Endothelial cell of umbilical vein (primary cell): Measurements from ENCODE around the gene DGKI. TPM values are rescaled to one million over a fixed set of nuclear protein-coding genes. Genes with fewer than 3 reads are reported as not detected.
A peak's percentile ranks its signal among the peaks of the same experiment; 100 is the strongest.

ENCODE experiments used
- BruUV-seq: library from RNA; stranded (reverse); fragments of 400-500 nt; replicated peaks from 2 replicates; lab custom pipeline; 2021; lab: Mats Ljungman, UMichigan
- CTCF ChIA-PET: fragments of 300-600, 350-600 bp; sonication (Branson Sonifier 250); formaldehyde crosslinking; loops from one replicate; lab custom pipeline; 2021; ENCODE audit warnings: antibody characterized with exemption, inconsistent platforms; lab: Charles Lee
- POLR2A ChIA-PET: fragments of 300-600, 350-600 bp; sonication (Branson Sonifier 250); formaldehyde crosslinking; loops from one replicate; lab custom pipeline; 2021; ENCODE audit warnings: antibody characterized with exemption, inconsistent platforms; lab: Charles Lee
- DNase-seq: peaks from one replicate; pipeline ENCODE4 v3.0.0-alpha.2; 2011; ENCODE audit warnings: low read depth, low spot score
- FAIRE-seq: peaks from 2 replicates; lab custom pipeline; 2011; peaks lifted over from hg19 to GRCh38; lab: Jason Lieb, UNC
- H2AFZ ChIP-seq: 2 replicates; pipeline ENCODE4 v1.6.0; 2012; ENCODE audit warnings: low read depth, low read length, control low read depth, inconsistent platforms
- H3K27ac ChIP-seq: 2 replicates; pipeline ENCODE4 v1.5.1; 2011; ENCODE audit warnings: low read depth, mild to moderate bottlenecking, control low read depth, low read length, moderate library complexity; ENCODE audit not compliant: insufficient read depth
- H3K27me3 ChIP-seq, 2 experiments: 2 replicates each; pipeline versions ENCODE4 v1.6.0 to v1.6.1; 2011; ENCODE audit warnings: low read length in 2 of 2, mixed read lengths in 1 of 2; ENCODE audit not compliant: control insufficient read depth in 2 of 2, insufficient read depth in 2 of 2
- H3K36me3 ChIP-seq, 2 experiments: 2 replicates in 1 of 2; 3 replicates in 1 of 2; pipeline ENCODE4 v1.5.1; 2011; ENCODE audit warnings: low read length in 2 of 2, mild to moderate bottlenecking in 1 of 2, moderate library complexity in 1 of 2; ENCODE audit not compliant: control insufficient read depth in 2 of 2, insufficient read depth in 2 of 2; ENCODE audit errors: extremely low read depth in 1 of 2
- H3K4me1 ChIP-seq: 3 replicates; pipeline ENCODE4 v1.5.1; 2011; ENCODE audit warnings: mild to moderate bottlenecking, low read length; ENCODE audit not compliant: control insufficient read depth, insufficient read depth; ENCODE audit errors: extremely low read depth
- H3K4me2 ChIP-seq: 2 replicates; pipeline ENCODE4 v1.6.1; 2011; ENCODE audit warnings: low read length, control low read depth, mixed read lengths; ENCODE audit not compliant: insufficient read depth
- H3K4me3 ChIP-seq, 3 experiments: fragments of 200-600 bp in 1 of 3; sonication (generic), shearing (Covaris generic) in 1 of 3; replicated peaks in 1 of 3; 2 replicates each; pipeline ENCODE4 v1.5.1; 2011 to 2016; ENCODE audit warnings: control low read depth in 3 of 3, low read length in 3 of 3, mild to moderate bottlenecking in 2 of 3, inconsistent platforms in 1 of 3, low read depth in 1 of 3, moderate library complexity in 1 of 3; ENCODE audit not compliant: insufficient read depth in 1 of 3
- H3K79me2 ChIP-seq: 2 replicates; pipeline ENCODE4 v1.6.0; 2012; ENCODE audit warnings: low read length, inconsistent platforms; ENCODE audit not compliant: control insufficient read depth, insufficient read depth
- H3K9ac ChIP-seq: replicated peaks from 2 replicates; pipeline ENCODE3; 2011; ENCODE audit warnings: low read length, control low read depth; ENCODE audit not compliant: insufficient read depth; ENCODE audit errors: extremely low read depth
- H3K9me1 ChIP-seq: replicated peaks from 3 replicates; pipeline ENCODE4 v1.6.0; 2011; ENCODE audit warnings: mild to moderate bottlenecking, low read length; ENCODE audit not compliant: control insufficient read depth, insufficient read depth; ENCODE audit errors: extremely low read depth
- H3K9me3 ChIP-seq: replicated peaks from 2 replicates; pipeline ENCODE4 v1.5.1; 2012; ENCODE audit warnings: low read length, inconsistent platforms; ENCODE audit not compliant: control insufficient read depth, insufficient read depth
- H4K20me1 ChIP-seq: replicated peaks from 2 replicates; pipeline ENCODE3; 2011; ENCODE audit warnings: mild to moderate bottlenecking, low read length; ENCODE audit not compliant: control insufficient read depth, insufficient read depth; ENCODE audit errors: extremely low read depth
- CTCF ChIP-seq, 2 donors: IDR thresholded peaks; 1 replicate in 1 of 2; 2 replicates in 1 of 2; pipeline ENCODE4 v1.5.1; 2011; ENCODE audit warnings: low read length in 2 of 2, mild to moderate bottlenecking in 2 of 2, moderate library complexity in 2 of 2, control low read depth in 1 of 2, inconsistent platforms in 1 of 2, low read depth in 1 of 2; ENCODE audit not compliant: insufficient read depth in 1 of 2; ENCODE audit errors: extremely low read depth in 1 of 2
- POLR2AphosphoS5 ChIP-seq: IDR thresholded peaks from 2 replicates; pipeline ENCODE4 v1.6.1; 2012; ENCODE audit warnings: low read depth, mild to moderate bottlenecking, control low read depth, low read length, moderate library complexity; ENCODE audit not compliant: insufficient read depth
- dilution Hi-C: fragments of 300-500 bp; cut with MboI; formaldehyde crosslinking; loops from one replicate; pipeline ENCODE4 v1.15.0; 2019; ENCODE audit warnings: low sequenced_read_pairs; ENCODE audit not compliant: extremely low pct_ligation_motif_present
- intact Hi-C: fragments of 100-400 bp; cut with micrococcal nuclease; formaldehyde crosslinking; loops from one replicate; pipeline ENCODE4 v1.10.0; 2022
- polyA plus RNA-seq, 4 experiments: library from polyadenylated mRNA; depleted of rRNA in 3 of 4; stranded (reverse) in 3 of 4; unstranded in 1 of 4; fragments of >200 nt; gene quantifications; 2 replicates each; pipeline versions ENCODE4 v1.2.1 to v1.2.3, GENCODE V29; 2011 to 2012; ENCODE audit warnings: missing spikeins in 1 of 4
- total RNA-seq: library from RNA; stranded (reverse); gene quantifications from 2 replicates; pipeline ENCODE4 v1.2.3, GENCODE V29; 2021

DGKI gene
- total and polyA plus RNA-seq, 2 donors (not counting 3 experiments of a cell fraction or from before 2014, with no cell fraction given) = 0.11 to 0.51 TPM

- Histone ChIP-seq H3K9ac (no peak overlapping the region), H3K9me3 (no peaks in the 10 kb centered on the region), H3K9me1 (no peaks in the 10 kb centered on the region), H3K4me1 (peaks cover 10% of the 10 kb centered on the region), H2AFZ (no peak overlapping the region), H3K79me2 (no peaks in the 10 kb centered on the region), H3K27ac (no peak overlapping the region), H3K36me3 (no peaks in the 10 kb centered on the region), H3K4me2 (no peak overlapping the region), H3K27me3 (peaks cover 0 to 3% of the 10 kb centered on the region in 2 experiments), H3K4me3 (no peak overlapping the region), H4K20me1 (no peaks in the 10 kb centered on the region)
- DNase-seq = no peak
- dilution Hi-C loops = no loop called here
- TF ChIP-seq POLR2AphosphoS5 = no peak
- ChIA-PET CTCF (interaction anchor here (1.1 to 4.8 kb wide), 18 partner anchors 10 to 1920 kb away, joined by 3 to 57 read pairs (median 6); no protein-coding TSS in a partner anchor), POLR2A (no interaction called here)
- no peak for FAIRE-seq
- BruUV-seq = no TSS peak
- intact Hi-C loops = loop anchor here (5.0 to 10.0 kb wide), 7 partner anchors 208 to 1791 kb away; no protein-coding TSS in a partner anchor
Measured at GRCh38 chr7:137593115-137593711, 253.6 kb downstream of the DGKI start.

- FAIRE-seq (peak; percentile 80), DNase-seq (peak; percentile 85)
- intact Hi-C loops (loop anchor here (1.0 to 10.0 kb wide), 10 partner anchors 84 to 1790 kb away; no protein-coding TSS in a partner anchor), dilution Hi-C loops (no loop called here)
- ChIA-PET CTCF (interaction anchor here (0.7 to 4.8 kb wide), 43 partner anchors 9 to 1919 kb away, joined by 3 to 57 read pairs (median 4); no protein-coding TSS in a partner anchor), POLR2A (interaction anchor here (1.4 kb wide), 2 partner anchors 13 to 138 kb away, joined by 3 to 8 read pairs; no protein-coding TSS in a partner anchor)
- Histone ChIP-seq H4K20me1 (no peaks in the 10 kb centered on the region), H3K4me1 (peaks cover 10% of the 10 kb centered on the region), H3K9me1 (no peaks in the 10 kb centered on the region), H3K4me2 (peak overlapping the region; percentile 57), H3K36me3 (no peaks in the 10 kb centered on the region), H3K9ac (peak overlapping the region; percentile 64), H2AFZ (peak overlapping the region; percentile 86), H3K9me3 (no peaks in the 10 kb centered on the region), H3K4me3 (no peak overlapping the region), H3K79me2 (no peaks in the 10 kb centered on the region), H3K27ac (peak overlapping the region; percentile 83), H3K27me3 (peaks cover 0 to 1% of the 10 kb centered on the region in 2 experiments)
- TF ChIP-seq POLR2AphosphoS5 (no peak), CTCF (IDR thresholded peaks at IDR 0.05; ENCODE audit: extremely low read depth in 1 of 2, insufficient read depth in 1 of 2, low read depth in 1 of 2, low read length in 2 of 2) (peak; percentile 64 to 90)
- BruUV-seq = no TSS peak
Measured at GRCh38 chr7:137592232-137592896, 254.4 kb downstream of the DGKI start.
